GM19043 (cell line): ENCODE data around the gene SIK2.
"Not testable (repeated sequence)": the region's sequence is repeated elsewhere in the genome, so short reads cannot be mapped to it uniquely, and the experiment has no call there.

Experiments
- ATAC-seq: cut with Tn5 transposase; IDR thresholded peaks from one replicate; pipeline ENCODE4 v1.9.1; 2021; ENCODE audit warnings: low read depth; ENCODE audit not compliant: unreplicated experiment

SIK2 gene

DNA sequence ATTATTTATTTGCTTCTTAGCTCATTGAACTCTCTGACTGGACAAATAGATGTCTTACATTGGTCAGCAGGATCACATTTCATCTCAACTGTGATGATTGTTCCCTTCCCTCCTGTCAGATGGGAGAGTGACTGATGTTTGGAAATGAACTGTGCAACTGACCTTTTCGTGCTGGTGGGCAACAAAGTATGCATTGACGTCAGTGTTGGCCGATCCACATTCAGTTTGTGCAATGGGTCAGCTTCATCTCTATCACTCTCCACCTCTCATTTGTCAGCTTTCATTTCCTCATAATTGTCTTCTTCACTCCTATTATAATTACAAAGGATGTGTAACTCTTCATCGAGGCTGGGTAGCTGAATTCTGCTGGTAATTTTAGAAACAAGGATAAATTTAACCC, 92.6 kb downstream of the SIK2 start:
- no peak for ATAC-seq

DNA sequence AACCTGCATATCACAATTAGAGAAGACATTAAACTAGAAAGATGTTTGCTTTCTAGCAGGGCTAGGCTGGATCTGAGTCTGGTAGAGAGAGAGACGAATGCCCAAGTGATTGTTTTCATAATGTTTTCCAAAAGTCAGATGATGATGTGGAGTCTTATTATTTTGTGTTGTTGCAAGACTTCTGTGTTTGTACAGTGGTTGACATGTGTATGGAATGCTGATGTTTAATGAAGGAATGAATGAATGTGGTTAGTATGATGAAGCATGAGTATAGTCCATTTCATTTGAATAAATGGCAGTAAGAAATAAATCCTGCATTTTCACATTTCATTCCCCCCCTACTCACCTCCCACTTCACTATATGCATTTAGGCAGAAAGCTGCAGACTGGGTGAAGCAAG, 94.3 kb downstream of the SIK2 start:
- ATAC-seq: no peak

GRCh38 chr11:111697933-111698371, 95.7 kb downstream of the SIK2 start:
- peak; percentile 67 for ATAC-seq

DNA sequence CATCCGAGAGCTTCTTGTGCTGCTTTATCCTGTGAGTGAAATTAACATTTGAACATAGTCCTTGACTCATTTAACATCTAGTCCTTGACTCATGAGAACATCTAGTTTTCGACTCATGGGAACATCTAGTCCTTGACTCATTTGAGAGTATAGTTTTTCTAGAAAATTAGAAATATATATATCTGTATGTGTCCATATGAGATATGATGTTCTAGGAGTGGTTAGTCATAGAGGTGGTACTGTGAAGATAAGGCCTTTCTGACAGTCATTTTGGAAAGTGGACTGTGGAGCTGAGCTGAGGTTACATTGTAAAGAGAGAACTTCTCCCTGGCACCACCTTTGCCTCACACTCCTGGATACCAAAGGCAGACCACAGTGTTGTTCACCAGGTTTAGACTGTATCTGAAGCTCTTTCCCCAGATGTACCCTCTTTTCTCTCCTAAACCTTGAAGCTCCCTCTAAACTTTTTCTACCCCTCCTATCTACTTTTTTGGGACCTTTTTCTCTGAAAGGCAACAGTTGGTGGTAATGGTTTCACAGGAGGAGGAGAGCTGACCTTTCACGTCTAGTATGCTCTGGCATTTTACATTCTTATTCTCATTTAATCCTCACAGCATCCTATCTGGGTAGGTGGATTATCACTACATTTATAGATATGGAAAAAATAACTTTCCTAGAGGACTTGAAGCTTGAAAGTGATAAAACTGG, 96.8 kb downstream of the SIK2 start:
- ATAC-seq: no peak

DNA sequence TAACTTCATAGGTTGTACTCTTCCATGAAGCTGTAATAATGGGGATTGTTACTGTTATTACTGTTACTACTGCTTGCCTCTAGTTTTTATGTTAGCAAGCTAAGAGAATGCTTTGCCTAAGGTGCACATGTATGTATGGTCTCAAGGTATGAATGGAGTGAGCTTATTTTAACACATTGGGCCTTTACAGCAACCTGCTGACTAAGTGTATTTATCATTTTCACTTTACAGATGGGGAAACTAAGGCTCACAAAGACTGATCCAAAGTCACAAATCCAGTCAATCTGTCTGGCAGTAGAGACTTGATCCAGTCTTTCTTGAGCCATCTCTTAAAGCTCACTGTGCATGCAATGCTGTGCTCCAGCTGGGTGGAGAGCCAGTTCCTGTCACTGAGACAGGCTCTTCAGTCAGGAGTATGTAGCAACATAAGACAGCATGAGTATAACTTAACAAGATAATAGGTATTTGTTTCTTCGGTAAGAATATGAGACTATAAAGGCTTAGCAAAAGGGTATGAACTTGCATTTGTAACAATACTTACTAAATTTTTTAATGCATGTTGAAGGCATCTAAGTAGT, 97.4 kb downstream of the SIK2 start:
- no peak for ATAC-seq

- ATAC-seq: no peak
Observed at GRCh38 chr11:111700162-111700561, 97.9 kb downstream of the SIK2 start.

- no peak for ATAC-seq
Observed at GRCh38 chr11:111702623-111703022, 100.4 kb downstream of the SIK2 start.

DNA sequence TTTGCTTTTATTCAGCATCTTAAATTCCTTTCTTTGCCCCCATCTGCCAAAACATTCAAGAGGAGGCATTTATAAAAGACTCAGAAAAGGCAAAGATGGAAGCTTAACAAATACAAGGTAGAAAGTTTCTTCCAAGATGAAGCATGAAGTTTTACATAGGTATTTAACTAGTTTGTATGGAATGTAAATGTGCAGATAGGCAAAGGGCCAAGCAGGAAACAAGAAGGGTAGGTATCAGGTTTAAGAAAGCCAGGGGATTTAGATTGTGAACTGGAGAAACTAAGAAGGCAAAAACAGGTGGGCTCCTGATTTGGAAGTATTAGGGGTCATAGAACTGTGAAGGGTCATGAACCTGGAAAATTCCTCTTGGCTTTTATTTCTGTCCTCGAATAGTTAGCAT, 101.3 kb downstream of the SIK2 start:
- ATAC-seq: no peak

DNA sequence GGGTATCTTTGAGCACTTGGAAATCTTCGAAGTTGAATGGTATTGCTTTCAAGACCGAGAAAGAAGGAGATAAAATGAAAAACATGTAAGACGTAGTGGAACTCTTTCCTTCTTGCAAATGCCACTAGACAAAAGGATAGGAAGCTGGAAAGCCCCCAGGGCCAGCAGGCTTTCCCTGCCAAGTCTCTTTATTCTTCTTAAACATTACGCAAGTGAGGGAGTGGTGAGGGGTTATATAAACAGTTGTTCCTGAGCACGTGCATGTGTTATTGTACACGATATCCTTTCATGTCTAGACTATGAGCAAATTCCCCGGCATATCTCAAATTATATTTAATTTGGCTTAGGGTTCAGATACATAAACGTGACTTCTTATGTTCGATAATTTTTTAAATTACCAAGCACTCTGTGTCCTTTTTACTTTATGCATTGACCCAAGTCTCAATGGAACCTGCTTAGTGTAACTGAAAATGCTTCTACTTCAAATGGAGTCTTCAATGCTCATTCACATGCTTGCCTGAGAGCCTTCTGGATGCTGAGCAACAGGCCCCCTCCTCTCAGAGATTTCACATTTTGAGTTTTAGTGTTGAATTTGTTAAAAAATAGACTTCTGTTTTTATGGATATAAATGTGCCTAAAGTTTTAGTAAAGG, 104.9 kb downstream of the SIK2 start:
- no peak for ATAC-seq

- no peak for ATAC-seq
Observed at GRCh38 chr11:111707691-111708067, 105.4 kb downstream of the SIK2 start.

- no peak for ATAC-seq
Observed at GRCh38 chr11:111714522-111714921, 112.3 kb downstream of the SIK2 start.

DNA sequence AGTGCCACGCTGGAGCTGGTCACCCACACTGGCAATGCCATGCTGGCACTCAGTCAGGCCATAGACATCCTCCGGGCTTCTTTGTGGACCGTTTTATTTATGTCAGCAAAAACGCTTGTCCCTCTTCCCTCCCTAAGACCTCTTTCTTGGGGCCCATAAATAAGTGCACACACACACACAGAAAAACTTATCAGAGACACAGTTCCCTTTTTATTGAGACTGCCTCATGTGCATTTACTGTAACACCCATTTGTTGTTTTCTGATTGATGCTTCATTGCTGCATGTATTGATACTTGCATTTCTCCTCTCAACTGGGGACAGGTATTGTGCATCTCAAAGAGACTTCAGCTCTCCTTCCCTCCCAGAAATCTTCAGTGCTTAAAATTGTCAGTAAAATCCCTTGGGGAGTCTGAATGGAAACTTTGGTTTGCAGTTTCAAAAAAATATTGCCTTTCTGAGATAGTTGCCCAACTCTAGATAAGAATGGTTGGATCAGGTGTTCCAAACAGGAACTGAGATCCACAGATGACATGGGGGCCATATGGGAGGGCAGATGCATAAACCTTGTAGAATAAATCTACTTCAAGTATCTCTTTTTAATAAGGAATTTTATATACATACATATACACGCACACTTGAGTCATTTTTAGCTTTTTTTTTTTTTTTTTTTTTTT, 113.0 kb downstream of the SIK2 start:
- ATAC-seq: no peak

- ATAC-seq: not testable (repeated sequence)
Observed at GRCh38 chr11:111717660-111718059, 115.4 kb downstream of the SIK2 start.

DNA sequence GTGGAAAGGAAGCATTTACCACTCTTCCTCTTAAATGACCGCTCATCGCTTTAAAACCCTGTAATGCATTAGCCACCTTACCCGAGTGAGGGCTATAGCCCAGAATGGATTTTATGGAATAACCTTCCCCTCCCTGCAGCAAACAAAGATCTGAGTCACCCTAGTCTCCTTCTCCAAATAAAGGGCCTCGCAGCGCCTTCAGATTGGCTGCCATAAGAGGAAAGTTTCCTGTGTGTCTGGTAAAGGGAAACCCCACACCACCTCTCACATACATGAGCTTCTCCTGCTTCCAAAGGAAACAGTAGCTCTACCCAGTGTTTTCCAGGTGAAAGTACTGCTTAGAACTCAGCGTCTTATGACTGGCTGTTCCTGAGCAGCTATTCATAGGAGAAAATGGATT, 116.2 kb downstream of the SIK2 start:
- ATAC-seq: no peak

DNA sequence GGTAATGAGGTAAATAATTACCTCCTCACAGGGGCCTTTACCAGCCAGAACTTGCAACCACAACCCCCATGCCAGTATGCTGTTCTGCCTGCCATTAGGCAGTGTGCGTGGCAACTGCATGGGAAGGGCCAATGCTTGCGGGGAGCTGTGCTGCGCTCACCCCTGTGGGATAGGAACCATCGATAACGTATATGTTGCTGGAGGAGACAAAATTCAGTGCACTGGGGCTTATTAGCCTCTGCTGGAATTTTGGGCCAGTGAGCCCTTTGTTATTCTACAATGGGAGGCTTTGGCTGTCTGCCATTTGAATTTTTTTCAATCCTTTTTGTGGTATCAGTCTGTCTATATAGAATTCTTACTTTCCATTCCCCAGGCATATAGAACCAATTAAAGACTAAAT, 116.6 kb downstream of the SIK2 start:
- ATAC-seq: no peak

- ATAC-seq: no peak
Observed at GRCh38 chr11:111719379-111719778, 117.1 kb downstream of the SIK2 start.

- no peak for ATAC-seq
Observed at GRCh38 chr11:111720801-111721494, 118.7 kb downstream of the SIK2 start.

DNA sequence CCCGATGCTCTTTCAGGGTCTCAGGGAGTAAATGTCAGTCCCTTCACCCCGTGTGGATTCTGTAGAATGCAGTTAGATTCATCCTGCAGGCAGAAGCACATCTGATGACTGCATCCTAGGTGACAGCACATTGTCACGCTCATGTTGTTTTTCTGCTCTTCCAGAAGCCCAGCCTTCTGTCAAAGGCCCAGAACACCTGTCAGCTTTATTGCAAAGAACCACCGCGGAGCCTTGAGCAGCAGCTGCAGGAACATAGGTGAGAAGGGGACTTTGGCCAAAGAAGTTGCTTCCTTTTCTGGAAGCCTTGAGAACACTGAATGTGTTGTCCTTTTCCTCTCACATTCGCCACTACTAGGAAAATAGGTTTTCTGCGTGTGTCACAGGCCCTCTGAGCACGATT, 120.3 kb downstream of the SIK2 start:
- ATAC-seq: no peak

DNA sequence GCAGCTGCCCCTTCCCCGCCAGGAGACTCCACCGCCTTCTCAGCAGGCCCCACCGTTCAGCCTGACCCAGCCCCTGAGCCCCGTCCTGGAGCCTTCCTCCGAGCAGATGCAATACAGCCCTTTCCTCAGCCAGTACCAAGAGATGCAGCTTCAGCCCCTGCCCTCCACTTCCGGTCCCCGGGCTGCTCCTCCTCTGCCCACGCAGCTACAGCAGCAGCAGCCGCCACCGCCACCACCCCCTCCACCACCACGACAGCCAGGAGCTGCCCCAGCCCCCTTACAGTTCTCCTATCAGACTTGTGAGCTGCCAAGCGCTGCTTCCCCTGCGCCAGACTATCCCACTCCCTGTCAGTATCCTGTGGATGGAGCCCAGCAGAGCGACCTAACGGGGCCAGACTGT, 121.3 kb downstream of the SIK2 start:
- ATAC-seq: no peak

DNA sequence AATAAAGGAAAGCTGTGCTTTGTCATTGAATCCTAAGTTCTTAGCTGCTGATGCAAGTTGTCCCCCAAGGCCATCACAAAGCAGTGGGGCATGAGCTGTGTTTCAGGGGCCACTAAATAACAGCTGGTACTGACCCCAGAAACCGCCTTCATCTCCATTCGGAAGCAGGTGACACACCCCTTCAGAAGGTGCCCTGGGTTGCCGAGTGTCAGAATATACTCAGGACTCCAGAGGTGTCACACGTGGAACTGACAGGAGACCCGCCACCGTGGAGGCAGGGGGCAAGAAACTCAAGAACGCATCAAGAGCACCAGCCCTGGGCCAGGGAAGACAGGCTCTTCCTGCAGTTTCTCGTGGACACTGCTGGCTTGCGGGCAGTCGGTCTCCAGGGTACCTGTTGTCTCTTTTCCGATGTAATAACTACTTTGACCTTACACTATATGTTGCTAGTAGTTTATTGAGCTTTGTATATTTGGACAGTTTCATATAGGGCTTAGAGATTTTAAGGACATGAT, 122.4 kb downstream of the SIK2 start:
- ATAC-seq: no peak

- ATAC-seq: no peak
Observed at GRCh38 chr11:111725621-111726020, 123.4 kb downstream of the SIK2 start.
